Measurements from ENCODE around the gene TM9SF1. TPM values are rescaled to one million over a fixed set of nuclear protein-coding genes. Genes with fewer than 3 reads are reported as not detected.

Gene TM9SF1
- total and polyA plus RNA-seq, 4 experiments from 2014 or later, result 24.1 to 40.6 (median 32.3) TPM

DNA sequence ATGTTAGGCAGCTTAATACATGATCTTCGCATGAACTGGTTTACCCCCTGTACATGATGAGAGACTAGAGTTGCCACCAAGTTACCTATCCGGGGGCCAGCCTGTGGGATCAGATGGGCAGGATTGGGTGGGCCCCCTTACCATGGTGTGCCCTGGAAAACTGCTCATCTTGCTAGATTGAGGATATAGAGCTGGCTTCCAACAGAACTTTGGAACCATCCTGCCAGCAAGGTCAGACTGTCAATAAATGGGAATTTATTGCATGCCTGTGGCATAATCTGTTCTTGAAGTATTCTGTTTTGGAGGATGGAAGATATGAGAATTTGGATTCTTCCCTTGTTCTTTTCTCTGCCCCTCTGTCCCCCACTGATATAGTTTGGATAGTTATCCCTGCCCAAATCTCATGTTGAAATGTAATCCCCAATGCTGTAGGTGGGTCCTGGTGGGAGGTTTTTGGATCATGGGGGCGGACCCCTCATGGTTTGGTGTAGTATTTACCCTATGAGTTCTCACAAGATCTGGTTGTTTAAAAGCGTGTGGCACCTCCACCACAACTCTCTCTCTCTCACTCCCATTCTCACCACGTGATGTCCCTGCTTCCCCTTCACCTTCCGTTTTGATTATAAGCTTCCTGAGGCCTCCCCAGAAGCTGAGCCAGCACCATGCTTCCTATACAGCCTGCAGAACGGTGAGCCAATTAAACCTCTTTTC is 3.7 kb upstream of the TM9SF1 start:
- no peak overlapping the region for H3K4me3 ChIP-seq (ENCODE audit: low read length in 2 of 2)
- no peaks in the 10 kb centered on the region for H3K27me3 ChIP-seq (ENCODE audit: insufficient read depth, low read length)
- no peaks in the 10 kb centered on the region for H3K9me3 ChIP-seq (ENCODE audit: control insufficient read depth in 1 of 2, low read length in 2 of 2)
- Mint-ChIP-seq H3K4me3 (peak overlapping the region in 4 of 8 donors; percentile 32 to 67 (median 50)), H3K27ac (peak overlapping the region in 5 of 7 donors; percentile 37 to 97 (median 71)), H3K36me3 (peaks cover 29 to 45% of the 10 kb centered on the region in 2 donors), H3K4me1 (peaks cover 32 to 58% (median 43%) of the 10 kb centered on the region in 4 donors), H3K9me3 (peaks cover 0 to 9% (median 0%) of the 10 kb centered on the region in 8 donors), H3K27me3 (no peaks in the 10 kb centered on the region)
- intact Hi-C loops (cut with micrococcal nuclease), result no loop called here
- no peak for DNase-seq
- no peaks in the 10 kb centered on the region for H3K36me3 ChIP-seq (ENCODE audit: insufficient read depth, low read length)
- H3K4me1 ChIP-seq (ENCODE audit: insufficient read depth, low read length), result peaks cover 36% of the 10 kb centered on the region
- H3K27ac ChIP-seq (ENCODE audit: low read depth, low read length), result no peak overlapping the region
- CTCF ChIA-PET (ENCODE audit: partially characterized antibody), result interaction anchor here (0.7 to 1.1 kb wide), 3 partner anchors 38 to 282 kb away, joined by 3 to 4 read pairs (median 4); partner anchors contain the start of genes IRF9 and TINF2
- POLR2A ChIA-PET (ENCODE audit: partially characterized antibody), result interaction anchor here (1.0 to 1.5 kb wide), 3 partner anchors 10 to 17 kb away, joined by 3 to 5 read pairs (median 4); partner anchors contain the start of gene MDP1

DNA sequence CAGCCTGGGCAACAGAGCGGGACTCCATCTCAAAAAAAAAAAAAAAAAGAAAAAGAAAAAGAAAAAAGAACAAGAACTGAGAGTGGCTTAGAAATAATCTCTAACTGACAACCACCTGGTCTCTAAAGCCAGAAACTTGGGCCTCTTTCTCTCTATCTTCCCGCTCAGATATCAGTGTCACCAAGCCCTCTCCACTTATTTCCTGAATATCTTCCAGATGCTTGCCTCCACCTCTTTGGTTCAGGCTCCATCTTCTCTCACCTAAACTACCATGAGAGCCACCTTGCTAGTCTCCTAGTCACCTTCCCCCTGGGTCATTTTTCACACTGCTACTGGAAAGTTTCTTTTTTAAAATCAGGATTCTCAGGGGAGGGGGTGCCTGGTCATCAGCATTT is 1.8 kb upstream of the TM9SF1 start:
- H3K36me3 ChIP-seq (ENCODE audit: insufficient read depth, low read length), result peaks cover 10% of the 10 kb centered on the region
- H3K4me1 Mint-ChIP-seq, result peaks cover 36 to 65% (median 47%) of the 10 kb centered on the region in 4 donors
- peaks cover 0 to 5% (median 0%) of the 10 kb centered on the region in 8 donors for H3K9me3 Mint-ChIP-seq
- DNase-seq, result no peak
- H3K27ac Mint-ChIP-seq, result peak overlapping the region; percentile 66 to 97 (median 92)
- POLR2A ChIA-PET (ENCODE audit: partially characterized antibody), result interaction anchor here (1.5 to 4.3 kb wide), 7 partner anchors 10 to 234 kb away, joined by 3 to 107 read pairs (median 19); partner anchors contain the start of genes CBLN3, CHMP4A, KHNYN and MDP1
- H3K27me3 Mint-ChIP-seq, result no peaks in the 10 kb centered on the region
- H3K9me3 ChIP-seq (ENCODE audit: control insufficient read depth in 1 of 2, low read length in 2 of 2), result no peaks in the 10 kb centered on the region
- H3K36me3 Mint-ChIP-seq, result peaks cover 26 to 40% of the 10 kb centered on the region in 2 donors
- no peaks in the 10 kb centered on the region for H3K27me3 ChIP-seq (ENCODE audit: insufficient read depth, low read length)
- peak overlapping the region; percentile 59 to 98 (median 82) for H3K4me3 Mint-ChIP-seq
- peaks cover 37% of the 10 kb centered on the region for H3K4me1 ChIP-seq (ENCODE audit: insufficient read depth, low read length)
- no peak overlapping the region for H3K27ac ChIP-seq (ENCODE audit: low read depth, low read length)
- intact Hi-C loops (cut with micrococcal nuclease), result no loop called here
- CTCF ChIA-PET (ENCODE audit: partially characterized antibody), result interaction anchor here (0.7 to 3.7 kb wide), 2 partner anchors 18 to 220 kb away, joined by 4 to 23 read pairs; partner anchors contain the start of genes CHMP4A and MDP1
- H3K4me3 ChIP-seq (ENCODE audit: low read length in 2 of 2), result no peak overlapping the region

DNA sequence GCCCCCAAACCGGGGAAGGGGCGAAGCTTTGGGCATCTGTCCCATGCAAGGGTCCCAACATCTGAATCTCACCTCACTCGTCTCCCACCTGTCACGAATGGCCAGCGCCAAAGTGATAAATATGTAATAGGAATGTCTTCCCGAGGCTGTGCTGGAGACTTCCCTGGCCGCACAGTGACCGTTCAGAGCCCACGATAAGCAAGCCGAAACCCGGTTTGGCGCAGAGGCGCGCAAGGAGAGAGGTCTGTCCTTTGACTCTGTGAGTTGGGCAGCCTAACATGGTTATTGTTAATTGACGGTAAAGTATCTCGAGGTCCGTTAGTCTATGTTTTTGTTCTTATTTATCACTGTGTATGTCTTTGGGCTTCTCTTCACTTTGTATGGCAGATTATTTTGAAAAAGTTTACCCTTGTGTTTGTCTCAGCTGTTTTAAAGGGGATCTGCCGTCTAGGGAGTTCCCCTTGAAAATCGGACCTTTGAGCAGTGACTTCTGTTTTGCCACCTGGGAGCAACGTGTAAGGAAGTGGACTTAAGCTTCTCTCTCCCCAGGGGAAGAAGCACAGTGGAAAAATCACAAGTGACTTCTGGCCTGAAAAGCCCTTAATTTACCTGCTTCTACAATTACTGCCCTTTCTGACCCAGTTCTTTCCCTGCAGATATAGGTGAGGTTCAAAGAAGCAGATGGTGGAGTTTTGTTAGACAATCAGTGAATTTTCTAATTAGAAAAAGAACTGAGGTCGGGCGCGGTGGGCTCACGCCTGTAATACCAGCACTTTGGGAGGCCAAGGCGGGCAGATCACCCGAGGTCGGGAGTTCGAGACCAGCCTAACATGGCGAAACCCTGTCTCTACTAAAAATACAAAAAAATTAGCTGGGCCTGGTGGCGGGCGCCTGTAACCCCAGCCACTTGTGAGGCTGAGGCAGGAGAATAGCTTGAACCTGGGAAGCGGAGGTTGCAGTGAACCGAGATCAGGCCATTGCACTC is 1.1 kb upstream of the TM9SF1 start:
- Mint-ChIP-seq H3K27me3 (no peaks in the 10 kb centered on the region), H3K4me1 (peaks cover 32 to 65% (median 49%) of the 10 kb centered on the region in 4 donors), H3K9me3 (peaks cover 0 to 3% (median 0%) of the 10 kb centered on the region in 8 donors), H3K27ac (peak overlapping the region; percentile 92 to 99 (median 98)), H3K36me3 (peaks cover 21 to 41% of the 10 kb centered on the region in 2 donors), H3K4me3 (peak overlapping the region; percentile 93 to 98 (median 94))
- intact Hi-C loops (cut with micrococcal nuclease), result no loop called here
- no peaks in the 10 kb centered on the region for H3K27me3 ChIP-seq (ENCODE audit: insufficient read depth, low read length)
- H3K4me3 ChIP-seq (ENCODE audit: low read length in 2 of 2), result peak overlapping the region; percentile 87 to 90
- H3K27ac ChIP-seq (ENCODE audit: low read depth, low read length), result peak overlapping the region; percentile 98
- no peaks in the 10 kb centered on the region for H3K9me3 ChIP-seq (ENCODE audit: control insufficient read depth in 1 of 2, low read length in 2 of 2)
- CTCF ChIA-PET (ENCODE audit: partially characterized antibody), result interaction anchor here (0.7 to 3.7 kb wide), 9 partner anchors 13 to 219 kb away, joined by 3 to 23 read pairs (median 5); partner anchors contain the start of genes CHMP4A, CIDEB, IRF9 and MDP1
- H3K4me1 ChIP-seq (ENCODE audit: insufficient read depth, low read length), result peaks cover 37% of the 10 kb centered on the region
- POLR2A ChIA-PET (ENCODE audit: partially characterized antibody), result interaction anchor here (0.6 to 4.3 kb wide), 36 partner anchors 10 to 1626 kb away, joined by 3 to 107 read pairs (median 6); partner anchors contain the start of genes CBLN3, CHMP4A, DCAF11 and DHRS1
- peaks cover 15% of the 10 kb centered on the region for H3K36me3 ChIP-seq (ENCODE audit: insufficient read depth, low read length)
- DNase-seq, result no peak

DNA sequence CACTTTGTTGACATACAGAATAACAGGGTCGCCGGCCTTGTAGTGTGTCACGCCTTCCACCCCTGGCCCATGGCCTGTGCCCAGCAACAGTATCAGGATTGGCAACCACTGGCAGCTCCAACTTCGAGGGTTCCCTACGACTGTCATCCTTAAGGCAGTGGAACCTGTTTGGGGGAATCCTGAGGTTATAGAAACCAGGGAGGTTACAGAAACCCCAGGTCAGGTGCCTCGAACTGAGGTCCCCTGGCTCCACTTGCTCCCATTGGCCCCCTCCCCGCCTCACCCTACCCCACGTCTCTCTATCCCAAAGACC is 412 bp downstream of the TM9SF1 start:
- Histone ChIP-seq H3K9me3 (ENCODE audit: control insufficient read depth in 1 of 2, low read length in 2 of 2) (no peaks in the 10 kb centered on the region), H3K27me3 (ENCODE audit: insufficient read depth, low read length) (no peaks in the 10 kb centered on the region), H3K27ac (ENCODE audit: low read depth, low read length) (peak overlapping the region; percentile 98), H3K4me1 (ENCODE audit: insufficient read depth, low read length) (peaks cover 37% of the 10 kb centered on the region), H3K4me3 (ENCODE audit: low read length in 2 of 2) (peak overlapping the region; percentile 87 to 90), H3K36me3 (ENCODE audit: insufficient read depth, low read length) (peaks cover 15% of the 10 kb centered on the region)
- DNase-seq, result no peak
- Mint-ChIP-seq H3K4me3 (peak overlapping the region; percentile 93 to 98 (median 94)), H3K36me3 (peaks cover 19 to 44% of the 10 kb centered on the region in 2 donors), H3K27ac (peak overlapping the region; percentile 92 to 99 (median 97)), H3K9me3 (peaks cover 0 to 2% (median 0%) of the 10 kb centered on the region in 8 donors), H3K4me1 (peaks cover 32 to 67% (median 53%) of the 10 kb centered on the region in 4 donors), H3K27me3 (no peaks in the 10 kb centered on the region)
- ChIA-PET CTCF (ENCODE audit: partially characterized antibody) (interaction anchor here (0.9 to 3.7 kb wide), 6 partner anchors 15 to 103 kb away, joined by 3 to 23 read pairs (median 8); partner anchors contain the start of genes CHMP4A, IRF9, MDP1 and TINF2), POLR2A (ENCODE audit: partially characterized antibody) (interaction anchor here (0.7 to 4.3 kb wide), 28 partner anchors 8 to 248 kb away, joined by 3 to 107 read pairs (median 11); partner anchors contain the start of genes CBLN3, CHMP4A, DCAF11 and EMC9)
- intact Hi-C loops (cut with micrococcal nuclease), result loop anchor here (1.0 to 2.0 kb wide), 4 partner anchors 18 to 76 kb away; partner anchors contain the start of genes CHMP4A, GMPR2, IRF9 and NEDD8

DNA sequence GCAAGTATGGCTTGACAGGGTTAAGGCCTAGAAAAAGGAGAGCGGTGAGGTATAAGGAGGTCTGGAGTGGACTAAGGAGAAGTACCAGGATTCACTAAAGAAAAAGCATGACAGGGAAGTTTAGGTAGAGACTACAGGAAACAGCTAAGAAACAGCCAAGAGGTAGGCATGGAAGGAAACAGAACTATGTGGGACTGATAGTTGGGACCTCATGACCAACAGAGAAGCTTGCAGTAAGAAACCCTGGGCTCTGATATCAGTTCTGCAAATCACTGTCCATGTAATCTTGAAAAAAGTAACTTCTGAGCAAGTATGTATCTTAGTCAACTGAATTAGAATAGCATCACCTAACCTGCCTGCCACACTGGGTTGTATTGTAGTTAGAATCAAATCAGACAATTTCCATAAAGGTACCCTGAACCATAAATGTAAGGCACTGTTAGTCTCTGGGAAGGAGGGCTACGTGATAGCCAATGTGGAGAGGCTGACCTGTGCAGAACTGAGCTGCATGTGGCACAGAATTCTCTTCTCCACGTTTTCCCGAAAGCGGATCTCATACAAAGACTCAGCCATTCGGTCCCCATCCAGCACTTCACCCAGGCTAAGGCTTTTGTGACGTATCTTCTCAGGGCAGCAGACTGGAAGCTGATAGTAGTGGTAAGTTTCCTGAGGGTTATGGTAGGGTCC is 912 bp downstream of the TM9SF1 start:
- Mint-ChIP-seq H3K9me3 (peaks cover 0 to 2% (median 0%) of the 10 kb centered on the region in 8 donors), H3K27me3 (no peaks in the 10 kb centered on the region), H3K4me1 (peaks cover 34 to 67% (median 54%) of the 10 kb centered on the region in 4 donors), H3K4me3 (peak overlapping the region; percentile 93 to 98 (median 94)), H3K36me3 (peaks cover 20 to 44% of the 10 kb centered on the region in 2 donors), H3K27ac (peak overlapping the region; percentile 92 to 99 (median 97))
- no peak for DNase-seq
- H3K4me1 ChIP-seq (ENCODE audit: insufficient read depth, low read length), result peaks cover 39% of the 10 kb centered on the region
- ChIA-PET CTCF (ENCODE audit: partially characterized antibody) (interaction anchor here (1.0 to 3.7 kb wide), 6 partner anchors 21 to 103 kb away, joined by 3 to 23 read pairs (median 8); partner anchors contain the start of genes CHMP4A, EMC9, IRF9 and MDP1), POLR2A (ENCODE audit: partially characterized antibody) (interaction anchor here (1.3 to 4.3 kb wide), 18 partner anchors 18 to 248 kb away, joined by 3 to 107 read pairs (median 18); partner anchors contain the start of genes CBLN3, CHMP4A, DCAF11 and EMC9)
- peak overlapping the region; percentile 87 to 90 for H3K4me3 ChIP-seq (ENCODE audit: low read length in 2 of 2)
- H3K9me3 ChIP-seq (ENCODE audit: control insufficient read depth in 1 of 2, low read length in 2 of 2), result no peaks in the 10 kb centered on the region
- peaks cover 15% of the 10 kb centered on the region for H3K36me3 ChIP-seq (ENCODE audit: insufficient read depth, low read length)
- intact Hi-C loops (cut with micrococcal nuclease), result loop anchor here (2.0 kb wide), 1 partner anchor 76 kb away; the partner anchor contains the start of gene RABGGTA
- peak overlapping the region; percentile 98 for H3K27ac ChIP-seq (ENCODE audit: low read depth, low read length)
- no peaks in the 10 kb centered on the region for H3K27me3 ChIP-seq (ENCODE audit: insufficient read depth, low read length)

DNA sequence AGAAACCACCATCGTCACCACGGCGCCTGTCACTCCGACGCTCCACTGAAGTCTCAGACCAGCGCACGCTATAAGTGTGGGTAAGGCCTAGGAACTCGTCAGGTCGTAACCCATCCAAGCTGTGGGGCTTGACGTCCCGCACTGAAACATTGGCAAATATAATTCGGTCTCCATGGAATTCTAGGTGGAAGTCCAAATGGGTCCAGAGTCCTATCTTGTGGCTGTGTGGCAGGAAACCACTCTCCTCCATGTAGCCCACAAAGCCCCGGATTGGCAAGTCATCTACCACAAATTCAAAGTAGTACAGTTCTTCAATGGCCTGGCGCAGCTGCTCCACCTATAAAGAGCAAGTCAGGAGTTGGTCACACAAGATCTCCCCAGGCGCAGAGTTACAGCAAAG is 2.3 kb downstream of the TM9SF1 start:
- Histone ChIP-seq H3K36me3 (ENCODE audit: insufficient read depth, low read length) (peaks cover 15% of the 10 kb centered on the region), H3K4me3 (ENCODE audit: low read length in 2 of 2) (no peak overlapping the region), H3K27ac (ENCODE audit: low read depth, low read length) (no peak overlapping the region), H3K27me3 (ENCODE audit: insufficient read depth, low read length) (no peaks in the 10 kb centered on the region), H3K4me1 (ENCODE audit: insufficient read depth, low read length) (peaks cover 43% of the 10 kb centered on the region), H3K9me3 (ENCODE audit: control insufficient read depth in 1 of 2, low read length in 2 of 2) (no peaks in the 10 kb centered on the region)
- no peak for DNase-seq
- CTCF ChIA-PET (ENCODE audit: partially characterized antibody), result no interaction called here
- peaks cover 31 to 70% (median 54%) of the 10 kb centered on the region in 4 donors for H3K4me1 Mint-ChIP-seq
- POLR2A ChIA-PET (ENCODE audit: partially characterized antibody), result interaction anchor here (3.8 to 4.3 kb wide), 2 partner anchors 19 to 56 kb away, joined by 26 to 107 read pairs; partner anchors contain the start of genes CHMP4A and PSME1
- peaks cover 0 to 2% (median 0%) of the 10 kb centered on the region in 8 donors for H3K9me3 Mint-ChIP-seq
- H3K4me3 Mint-ChIP-seq, result peak overlapping the region in 5 of 8 donors; percentile 13 to 36 (median 25)
- intact Hi-C loops (cut with micrococcal nuclease), result no loop called here
- peaks cover 14 to 49% of the 10 kb centered on the region in 2 donors for H3K36me3 Mint-ChIP-seq
- H3K27ac Mint-ChIP-seq, result peak overlapping the region; percentile 25 to 94 (median 73)
- H3K27me3 Mint-ChIP-seq, result no peaks in the 10 kb centered on the region

Measured in CD4-positive, alpha-beta memory T cell (primary cell).